Breast epithelium (tissue), 4 donors: ENCODE results near the gene CYLC2. TPM values are rescaled to one million over a fixed set of nuclear protein-coding genes. Genes with fewer than 3 reads are reported as not detected.

Experiments
- DNase-seq, 2 donors: peaks; one replicate each; pipeline ENCODE4 v3.0.0-alpha.2; 2019; ENCODE audit warnings: low spot score in 2 of 2
- H3K27ac ChIP-seq, 2 donors: fragments of 200-600 bp; sonication (generic) in 1 of 2; one replicate each; pipeline ENCODE4 v1.5.1; 2016 to 2019; ENCODE audit warnings: mild to moderate bottlenecking in 1 of 2
- H3K27me3 ChIP-seq, 2 donors: fragments of 200-600 bp; sonication (generic) in 1 of 2; one replicate each; pipeline versions ENCODE4 v1.5.1 to v1.6.0; 2017 to 2019; ENCODE audit warnings: control low read depth in 1 of 2, mild to moderate bottlenecking in 1 of 2
- H3K36me3 ChIP-seq: fragments of 200-600 bp; one replicate; pipeline ENCODE4 v1.5.1; 2019
- H3K4me1 ChIP-seq, 2 donors: fragments of 200-600 bp; sonication (generic); one replicate each; pipeline ENCODE4 v1.5.1; 2016 to 2019; ENCODE audit warnings: control low read depth in 1 of 2
- H3K4me3 ChIP-seq, 3 donors: fragments of 200-600 bp; sonication (generic); 1 replicate in 2 of 3; 2 replicates in 1 of 3; pipeline ENCODE4 v1.5.1; 2016 to 2019; ENCODE audit warnings: mild to moderate bottlenecking in 3 of 3, moderate library complexity in 2 of 3
- H3K9me3 ChIP-seq, 2 donors: fragments of 200-600 bp; sonication (generic) in 1 of 2; one replicate each; pipeline ENCODE4 v1.5.1; 2016 to 2019; ENCODE audit warnings: control low read depth in 1 of 2
- POLR2A ChIP-seq: fragments of 450-650 bp; IDR thresholded peaks from one replicate; pipeline ENCODE4 v1.6.1; 2016; ENCODE audit warnings: antibody characterized with exemption, mild to moderate bottlenecking, moderate library complexity
- POLR2AphosphoS5 ChIP-seq, 3 donors: sonication (generic); formaldehyde crosslinking; IDR thresholded peaks; one replicate each; pipeline ENCODE4 v1.6.1; 2017; ENCODE audit warnings: antibody characterized with exemption in 3 of 3
- intact Hi-C: fragments of 100-400 bp; cut with DNase I; formaldehyde crosslinking; loops from one replicate; pipeline ENCODE4 v1.15.1; 2023; ENCODE audit warnings: low total_unique reads
- total RNA-seq, 3 donors: library from RNA; depleted of rRNA; stranded (reverse); fragments of >200 nt; gene quantifications; one replicate each; pipeline ENCODE4 v1.1.0, GENCODE V29; 2016
- TF ChIP-seq, protein P1 (sequence below), 3 donors: fragments of 450-650 bp; IDR thresholded peaks; one replicate each; pipeline ENCODE4 v1.5.1; 2016 to 2017; ENCODE audit warnings: antibody characterized with exemption in 3 of 3, mild to moderate bottlenecking in 3 of 3, moderate library complexity in 3 of 3

Gene CYLC2
- total RNA-seq, 3 donors from 2014 or later = not detected

DNA sequence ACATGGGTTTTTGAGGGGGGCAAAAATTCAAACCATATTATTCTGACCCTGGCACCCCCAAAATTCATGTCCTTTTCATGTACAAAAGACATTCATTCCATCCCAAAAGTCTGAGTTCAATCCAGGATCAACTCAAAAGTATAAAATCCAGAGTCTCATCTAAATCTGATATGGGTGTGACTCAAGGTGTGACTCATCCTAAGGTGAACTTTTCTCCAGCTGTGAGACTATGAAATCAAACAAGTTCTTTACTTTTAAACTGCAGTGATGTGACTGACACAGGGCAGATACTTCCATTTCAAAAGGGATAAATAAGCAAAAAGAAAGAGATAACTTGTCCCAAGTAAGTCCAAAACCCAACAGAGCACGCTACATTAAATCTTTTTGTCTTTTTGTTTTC lies 20.6 kb upstream of the CYLC2 start:
- no peak overlapping the region for H3K4me3 ChIP-seq
- H3K36me3 ChIP-seq = no peaks in the 10 kb centered on the region
- TF ChIP-seq POLR2AphosphoS5 (IDR thresholded peaks at IDR 0.05) (no peak), POLR2A (no peak)
- TF ChIP-seq, protein P1, sequence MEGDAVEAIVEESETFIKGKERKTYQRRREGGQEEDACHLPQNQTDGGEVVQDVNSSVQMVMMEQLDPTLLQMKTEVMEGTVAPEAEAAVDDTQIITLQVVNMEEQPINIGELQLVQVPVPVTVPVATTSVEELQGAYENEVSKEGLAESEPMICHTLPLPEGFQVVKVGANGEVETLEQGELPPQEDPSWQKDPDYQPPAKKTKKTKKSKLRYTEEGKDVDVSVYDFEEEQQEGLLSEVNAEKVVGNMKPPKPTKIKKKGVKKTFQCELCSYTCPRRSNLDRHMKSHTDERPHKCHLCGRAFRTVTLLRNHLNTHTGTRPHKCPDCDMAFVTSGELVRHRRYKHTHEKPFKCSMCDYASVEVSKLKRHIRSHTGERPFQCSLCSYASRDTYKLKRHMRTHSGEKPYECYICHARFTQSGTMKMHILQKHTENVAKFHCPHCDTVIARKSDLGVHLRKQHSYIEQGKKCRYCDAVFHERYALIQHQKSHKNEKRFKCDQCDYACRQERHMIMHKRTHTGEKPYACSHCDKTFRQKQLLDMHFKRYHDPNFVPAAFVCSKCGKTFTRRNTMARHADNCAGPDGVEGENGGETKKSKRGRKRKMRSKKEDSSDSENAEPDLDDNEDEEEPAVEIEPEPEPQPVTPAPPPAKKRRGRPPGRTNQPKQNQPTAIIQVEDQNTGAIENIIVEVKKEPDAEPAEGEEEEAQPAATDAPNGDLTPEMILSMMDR (IDR thresholded peaks at IDR 0.05) = no peak
- peaks cover 14 to 19% of the 10 kb centered on the region in 2 donors for H3K9me3 ChIP-seq
- intact Hi-C loops = no loop called here
- no peak overlapping the region for H3K27ac ChIP-seq
- H3K4me1 ChIP-seq = no peaks in the 10 kb centered on the region
- DNase-seq = no peak
- no peaks in the 10 kb centered on the region for H3K27me3 ChIP-seq

DNA sequence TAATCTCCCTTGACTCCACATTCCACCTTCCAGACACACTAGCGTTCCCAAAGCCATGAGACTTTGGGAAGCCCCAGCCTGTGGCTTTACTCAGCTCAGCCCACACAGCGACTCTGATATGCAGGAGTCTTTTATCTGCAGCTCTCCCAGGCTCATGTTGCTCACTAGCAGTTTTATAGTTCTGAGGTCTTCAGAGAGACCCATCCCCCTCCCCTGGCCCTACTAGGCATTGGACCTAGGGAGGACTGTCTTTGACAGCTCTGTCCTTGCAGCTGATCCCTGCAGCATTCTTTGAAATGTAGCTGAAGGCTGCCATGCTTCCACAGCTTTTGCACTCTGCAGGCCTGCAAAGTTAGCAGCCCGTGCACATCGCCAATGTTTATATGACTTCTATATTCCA lies 19.9 kb upstream of the CYLC2 start:
- DNase-seq = no peak
- H3K4me1 ChIP-seq = no peaks in the 10 kb centered on the region
- H3K4me3 ChIP-seq = no peak overlapping the region
- H3K27me3 ChIP-seq = no peaks in the 10 kb centered on the region
- no peaks in the 10 kb centered on the region for H3K36me3 ChIP-seq
- H3K9me3 ChIP-seq = peaks cover 11 to 16% of the 10 kb centered on the region in 2 donors
- intact Hi-C loops = no loop called here
- TF ChIP-seq, protein P1 (IDR thresholded peaks at IDR 0.05) = no peak
- TF ChIP-seq POLR2AphosphoS5 (IDR thresholded peaks at IDR 0.05) (no peak), POLR2A (no peak)
- H3K27ac ChIP-seq = no peak overlapping the region

DNA sequence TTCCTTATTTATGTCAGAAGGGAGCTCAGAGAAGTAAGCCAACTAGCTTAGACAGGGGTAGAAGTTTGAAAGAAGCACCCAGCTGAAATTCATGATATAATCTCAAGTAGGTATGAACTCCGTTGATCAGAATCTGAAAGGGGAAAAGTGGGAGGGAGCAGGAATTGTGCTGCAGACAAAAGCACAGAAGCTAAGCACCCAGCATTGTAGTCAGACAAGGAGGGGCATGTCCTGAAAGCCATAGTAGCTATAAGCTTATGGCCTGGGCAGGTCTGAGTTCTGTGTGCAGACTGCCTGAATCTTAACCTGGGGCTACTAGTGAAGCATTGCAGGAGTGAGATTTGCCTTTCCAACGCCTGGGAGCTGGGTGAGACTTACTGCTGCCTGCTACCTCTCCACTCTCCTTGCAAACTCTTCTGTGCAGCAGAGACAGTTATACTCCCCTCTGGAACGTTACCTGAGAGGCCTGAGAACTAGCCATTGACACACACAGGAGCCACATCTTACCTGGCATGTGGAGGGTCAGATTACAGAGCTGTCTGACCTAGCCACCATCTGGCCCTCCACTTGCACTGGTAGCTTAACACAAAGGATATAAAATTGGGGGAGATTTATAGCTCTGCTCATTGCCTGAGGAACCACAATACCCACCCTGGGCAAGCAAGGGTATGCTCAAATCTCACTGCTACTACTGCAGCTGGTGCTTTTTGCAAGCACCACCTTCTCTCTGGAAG lies 9.8 kb upstream of the CYLC2 start:
- Histone ChIP-seq H3K9me3 (no peaks in the 10 kb centered on the region), H3K27ac (no peak overlapping the region), H3K27me3 (no peaks in the 10 kb centered on the region), H3K36me3 (no peaks in the 10 kb centered on the region), H3K4me3 (no peak overlapping the region), H3K4me1 (no peaks in the 10 kb centered on the region)
- intact Hi-C loops = no loop called here
- TF ChIP-seq POLR2A = no peak
- TF ChIP-seq, protein P1 (IDR thresholded peaks at IDR 0.05) = no peak
- TF ChIP-seq POLR2AphosphoS5 (IDR thresholded peaks at IDR 0.05) = no peak
- DNase-seq = no peak

DNA sequence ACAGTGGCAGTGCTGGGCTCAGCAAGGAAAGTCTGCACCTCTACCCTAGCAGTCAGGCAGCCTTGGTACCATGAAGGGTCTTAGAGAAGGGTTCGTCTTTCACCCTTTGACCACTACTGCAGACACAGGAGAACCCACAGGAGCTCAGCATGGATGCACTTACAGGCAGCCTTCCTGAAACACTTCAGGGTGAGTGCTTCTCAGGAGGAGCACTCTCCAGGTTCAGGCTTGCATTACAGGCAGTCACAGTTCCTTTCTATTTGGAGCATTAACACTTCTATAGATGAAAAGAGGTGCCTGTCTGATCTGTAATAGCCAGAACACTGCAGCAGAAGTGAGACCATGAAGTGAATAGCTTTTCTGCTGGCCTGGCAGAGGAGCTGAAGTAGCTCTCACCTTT lies 8.7 kb upstream of the CYLC2 start:
- TF ChIP-seq POLR2AphosphoS5 (IDR thresholded peaks at IDR 0.05) = no peak
- no peak for TF ChIP-seq POLR2A
- TF ChIP-seq, protein P1 (IDR thresholded peaks at IDR 0.05) = no peak
- H3K4me1 ChIP-seq = no peaks in the 10 kb centered on the region

DNA sequence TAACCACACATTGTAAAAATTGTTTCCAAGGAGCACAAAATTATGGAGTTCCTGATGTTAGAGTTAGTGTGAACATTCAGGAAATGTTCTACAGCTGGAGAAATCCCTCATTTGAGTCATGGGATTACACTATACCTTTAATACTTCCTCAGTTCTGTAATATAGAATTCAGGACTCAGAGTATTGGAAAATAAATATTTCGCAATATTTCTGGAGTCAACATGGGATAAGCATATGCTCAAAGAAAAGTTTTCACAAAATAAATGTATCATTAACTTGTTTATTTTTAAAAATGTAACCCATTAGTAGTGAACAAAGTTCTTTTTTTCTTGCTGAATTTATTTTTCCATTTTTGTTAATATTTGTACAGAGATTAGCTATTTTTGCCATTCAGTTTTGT lies 8.6 kb downstream of the CYLC2 start:
- no peaks in the 10 kb centered on the region for H3K27me3 ChIP-seq
- H3K9me3 ChIP-seq = no peaks in the 10 kb centered on the region
- no peaks in the 10 kb centered on the region for H3K4me1 ChIP-seq
- intact Hi-C loops = no loop called here
- no peak for DNase-seq
- no peak overlapping the region for H3K4me3 ChIP-seq
- no peak for TF ChIP-seq POLR2A
- TF ChIP-seq POLR2AphosphoS5 (IDR thresholded peaks at IDR 0.05) = no peak
- TF ChIP-seq, protein P1 (IDR thresholded peaks at IDR 0.05) = no peak
- H3K27ac ChIP-seq = no peak overlapping the region
- H3K36me3 ChIP-seq = no peaks in the 10 kb centered on the region

More for the DNA sequence above, 8.7 kb upstream of the CYLC2 start:
- no peak for DNase-seq
- no peak overlapping the region for H3K27ac ChIP-seq
- intact Hi-C loops = no loop called here
- H3K27me3 ChIP-seq = no peaks in the 10 kb centered on the region
- H3K4me3 ChIP-seq = no peak overlapping the region
- H3K9me3 ChIP-seq = no peaks in the 10 kb centered on the region
- no peaks in the 10 kb centered on the region for H3K36me3 ChIP-seq
